ENCODE results near the gene KLRG1.

The KLRG1 gene

GRCh38 chr12:9030776-9031175, 41.4 kb downstream of the KLRG1 start:
- TF ChIP-seq MYC (IDR thresholded peaks at IDR 0.05; ENCODE audit: low read depth, low read length) (no peak), MAX (IDR thresholded peaks at IDR 0.05; ENCODE audit: low read depth, low read length) (no peak), POLR2A (IDR thresholded peaks at IDR 0.05; ENCODE audit: extremely low read depth, insufficient read length) (no peak), CTCF (IDR thresholded peaks at IDR 0.05; ENCODE audit: low read depth, low read length) (no peak)
- no peak overlapping the region for H3K4me3 ChIP-seq (ENCODE audit: low read depth, low read length)
- DNase-seq (ENCODE audit: low read depth), result no peak

DNA sequence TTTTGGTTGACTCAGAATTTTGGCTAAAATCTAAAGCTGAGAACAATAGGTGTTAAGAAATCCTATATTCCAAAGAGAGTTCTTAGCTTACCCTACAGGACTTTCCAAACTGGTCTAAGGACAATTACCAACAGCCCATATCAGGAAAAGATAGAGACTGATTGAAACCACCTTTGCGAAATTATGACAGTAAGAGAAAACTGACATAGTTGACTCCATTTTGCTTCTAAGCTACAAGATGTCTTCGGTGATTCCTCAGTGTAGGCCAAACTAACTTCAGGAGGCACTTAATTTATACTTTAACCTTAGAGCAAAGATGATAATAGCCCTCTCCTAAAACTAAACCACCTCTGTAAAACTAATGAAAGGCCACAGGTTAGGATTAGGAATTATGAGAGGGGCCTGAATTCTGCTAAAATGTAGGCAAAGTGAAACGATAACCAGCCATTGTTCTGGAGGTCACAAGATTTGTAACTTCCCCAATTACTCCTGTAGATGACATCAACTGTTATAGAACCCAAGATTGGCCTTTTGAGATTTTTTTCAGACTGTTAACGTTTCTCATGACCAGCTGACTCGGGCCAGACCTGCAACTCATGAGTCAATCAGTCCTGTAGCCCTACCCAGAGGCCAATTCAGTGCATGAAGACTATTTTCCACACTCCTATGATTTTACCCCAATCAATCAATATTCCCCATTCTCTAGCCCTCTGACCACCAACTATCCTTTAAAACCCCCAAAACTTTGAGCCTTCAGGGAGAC, 43.0 kb downstream of the KLRG1 start:
- DNase-seq (ENCODE audit: low read depth), result peak; percentile 6
- TF ChIP-seq CTCF (IDR thresholded peaks at IDR 0.05; ENCODE audit: low read depth, low read length) (no peak), POLR2A (IDR thresholded peaks at IDR 0.05; ENCODE audit: extremely low read depth, insufficient read length) (no peak), MAX (IDR thresholded peaks at IDR 0.05; ENCODE audit: low read depth, low read length) (no peak), MYC (IDR thresholded peaks at IDR 0.05; ENCODE audit: low read depth, low read length) (no peak)
- H3K4me3 ChIP-seq (ENCODE audit: low read depth, low read length), result no peak overlapping the region

DNA sequence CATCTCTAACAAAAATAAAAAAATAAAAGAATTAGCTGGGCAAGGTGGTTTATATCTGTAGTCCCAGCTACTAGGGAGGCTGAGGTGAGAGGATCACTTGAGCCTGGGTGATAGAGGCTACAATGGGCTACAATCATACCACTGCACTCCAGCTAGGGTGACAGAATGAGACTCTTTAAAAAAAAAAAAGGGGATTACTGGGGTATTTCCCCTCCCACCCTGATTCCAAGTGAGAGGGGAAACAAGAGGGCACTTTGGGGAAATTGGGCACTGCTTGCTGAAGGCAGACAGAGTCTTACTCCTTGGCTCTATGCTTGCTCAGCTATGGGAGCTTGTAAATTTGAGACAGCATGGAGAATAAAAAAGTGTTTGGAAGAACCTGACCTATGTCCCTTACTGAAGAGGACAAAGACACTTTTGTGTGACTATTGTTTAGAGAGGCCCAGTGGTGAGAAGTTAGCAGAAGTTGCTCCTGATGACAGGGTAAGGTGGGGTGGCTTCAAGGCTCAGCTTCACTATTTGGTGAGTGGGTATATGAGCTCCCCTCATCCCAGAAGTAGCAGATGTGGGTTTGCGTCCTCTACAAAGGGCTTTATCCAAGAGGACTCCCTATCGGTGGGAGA, 44.0 kb downstream of the KLRG1 start:
- no peak for DNase-seq (ENCODE audit: low read depth)
- TF ChIP-seq MAX (IDR thresholded peaks at IDR 0.05; ENCODE audit: low read depth, low read length), result no peak
- no peak for TF ChIP-seq CTCF (IDR thresholded peaks at IDR 0.05; ENCODE audit: low read depth, low read length)
- TF ChIP-seq POLR2A (IDR thresholded peaks at IDR 0.05; ENCODE audit: extremely low read depth, insufficient read length), result no peak
- no peak for TF ChIP-seq MYC (IDR thresholded peaks at IDR 0.05; ENCODE audit: low read depth, low read length)
- H3K4me3 ChIP-seq (ENCODE audit: low read depth, low read length), result no peak overlapping the region

GRCh38 chr12:9034095-9034494, 44.7 kb downstream of the KLRG1 start:
- TF ChIP-seq MYC (IDR thresholded peaks at IDR 0.05; ENCODE audit: low read depth, low read length), result no peak
- no peak for TF ChIP-seq POLR2A (IDR thresholded peaks at IDR 0.05; ENCODE audit: extremely low read depth, insufficient read length)
- no peak for TF ChIP-seq CTCF (IDR thresholded peaks at IDR 0.05; ENCODE audit: low read depth, low read length)
- no peak for TF ChIP-seq MAX (IDR thresholded peaks at IDR 0.05; ENCODE audit: low read depth, low read length)
- no peak for DNase-seq (ENCODE audit: low read depth)
- H3K4me3 ChIP-seq (ENCODE audit: low read depth, low read length), result no peak overlapping the region

DNA sequence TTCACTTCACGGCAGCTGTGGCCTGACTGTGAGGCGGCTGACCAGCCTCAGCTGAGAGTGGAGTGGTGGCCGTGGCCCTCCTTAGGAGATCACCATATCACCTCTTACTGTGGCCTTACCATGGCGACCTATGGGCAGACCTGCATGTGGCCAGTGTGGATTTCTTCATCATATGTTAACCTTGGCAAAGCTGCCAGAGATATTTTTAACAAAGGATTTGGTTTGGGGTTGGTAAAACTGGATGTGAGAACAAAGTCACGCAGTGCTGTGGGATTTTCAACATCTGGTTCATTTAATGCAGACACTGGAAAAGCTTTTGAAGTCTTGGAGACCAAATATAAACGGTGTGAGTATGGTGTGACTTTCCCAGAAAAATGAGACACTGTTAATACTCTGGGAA, 46.9 kb downstream of the KLRG1 start:
- DNase-seq (ENCODE audit: low read depth), result no peak
- no peak overlapping the region for H3K4me3 ChIP-seq (ENCODE audit: low read depth, low read length)
- no peak for TF ChIP-seq POLR2A (IDR thresholded peaks at IDR 0.05; ENCODE audit: extremely low read depth, insufficient read length)
- no peak for TF ChIP-seq CTCF (IDR thresholded peaks at IDR 0.05; ENCODE audit: low read depth, low read length)
- no peak for TF ChIP-seq MYC (IDR thresholded peaks at IDR 0.05; ENCODE audit: low read depth, low read length)
- no peak for TF ChIP-seq MAX (IDR thresholded peaks at IDR 0.05; ENCODE audit: low read depth, low read length)

Measured in NB4 (cell line).